GM19324 (cell line): ENCODE data around the gene CHERP.

Experiments used
- ATAC-seq: cut with Tn5 transposase; IDR thresholded peaks from one replicate; pipeline ENCODE4 v1.9.1; 2021; ENCODE audit warnings: mild to moderate bottlenecking, moderate library complexity; ENCODE audit not compliant: unreplicated experiment, low FRiP score

Gene CHERP, protein sequence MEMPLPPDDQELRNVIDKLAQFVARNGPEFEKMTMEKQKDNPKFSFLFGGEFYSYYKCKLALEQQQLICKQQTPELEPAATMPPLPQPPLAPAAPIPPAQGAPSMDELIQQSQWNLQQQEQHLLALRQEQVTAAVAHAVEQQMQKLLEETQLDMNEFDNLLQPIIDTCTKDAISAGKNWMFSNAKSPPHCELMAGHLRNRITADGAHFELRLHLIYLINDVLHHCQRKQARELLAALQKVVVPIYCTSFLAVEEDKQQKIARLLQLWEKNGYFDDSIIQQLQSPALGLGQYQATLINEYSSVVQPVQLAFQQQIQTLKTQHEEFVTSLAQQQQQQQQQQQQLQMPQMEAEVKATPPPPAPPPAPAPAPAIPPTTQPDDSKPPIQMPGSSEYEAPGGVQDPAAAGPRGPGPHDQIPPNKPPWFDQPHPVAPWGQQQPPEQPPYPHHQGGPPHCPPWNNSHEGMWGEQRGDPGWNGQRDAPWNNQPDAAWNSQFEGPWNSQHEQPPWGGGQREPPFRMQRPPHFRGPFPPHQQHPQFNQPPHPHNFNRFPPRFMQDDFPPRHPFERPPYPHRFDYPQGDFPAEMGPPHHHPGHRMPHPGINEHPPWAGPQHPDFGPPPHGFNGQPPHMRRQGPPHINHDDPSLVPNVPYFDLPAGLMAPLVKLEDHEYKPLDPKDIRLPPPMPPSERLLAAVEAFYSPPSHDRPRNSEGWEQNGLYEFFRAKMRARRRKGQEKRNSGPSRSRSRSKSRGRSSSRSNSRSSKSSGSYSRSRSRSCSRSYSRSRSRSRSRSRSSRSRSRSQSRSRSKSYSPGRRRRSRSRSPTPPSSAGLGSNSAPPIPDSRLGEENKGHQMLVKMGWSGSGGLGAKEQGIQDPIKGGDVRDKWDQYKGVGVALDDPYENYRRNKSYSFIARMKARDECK

DNA sequence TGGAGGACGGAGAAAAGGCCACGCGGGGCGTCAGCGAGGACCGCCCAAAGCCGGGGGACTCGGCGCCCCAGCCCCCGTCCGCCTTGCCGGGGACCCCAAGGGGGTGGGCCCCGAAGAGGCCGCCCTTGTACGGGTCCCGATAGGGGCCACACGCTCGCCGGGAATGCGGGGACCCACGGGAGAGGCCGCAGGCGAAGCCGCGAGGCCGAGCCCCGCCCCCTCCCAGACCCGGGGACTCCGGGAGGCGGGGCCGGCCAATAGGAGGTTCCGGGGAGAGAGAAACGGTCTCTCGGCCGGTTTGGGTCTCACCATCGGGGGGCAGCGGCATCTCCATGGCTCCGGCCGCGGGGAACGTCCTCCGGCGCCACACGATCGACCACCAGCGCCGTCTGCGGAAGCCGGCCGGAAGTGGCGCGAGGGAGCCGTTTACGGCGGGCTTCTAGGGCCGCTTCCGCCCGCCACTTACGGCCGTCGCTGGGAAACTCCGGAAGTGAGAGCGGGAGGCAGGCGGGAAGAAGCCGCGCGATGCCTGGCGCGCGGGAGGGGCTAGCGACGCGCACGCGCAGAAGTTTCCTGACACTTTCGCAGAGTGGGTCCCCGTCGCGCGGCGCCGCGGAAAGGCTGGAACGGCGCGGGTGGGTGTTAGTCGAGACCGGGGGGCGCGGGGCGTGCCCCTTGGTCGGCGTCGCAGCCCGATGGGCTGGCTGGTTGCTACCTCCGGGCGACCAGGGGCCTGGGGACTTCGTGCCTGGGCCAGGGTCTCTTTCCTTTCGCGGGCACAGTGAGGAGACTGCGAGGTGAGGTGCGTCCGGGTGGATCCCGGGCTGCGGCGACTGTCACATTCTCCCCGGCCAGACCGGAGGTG is at the start of gene CHERP:
TSS of gene CHERP (minus strand) at position 393 of the 865 bp plus-strand sequence. CDS start at position 334, 59 bp downstream.
- ATAC-seq, result peak; percentile 89

DNA sequence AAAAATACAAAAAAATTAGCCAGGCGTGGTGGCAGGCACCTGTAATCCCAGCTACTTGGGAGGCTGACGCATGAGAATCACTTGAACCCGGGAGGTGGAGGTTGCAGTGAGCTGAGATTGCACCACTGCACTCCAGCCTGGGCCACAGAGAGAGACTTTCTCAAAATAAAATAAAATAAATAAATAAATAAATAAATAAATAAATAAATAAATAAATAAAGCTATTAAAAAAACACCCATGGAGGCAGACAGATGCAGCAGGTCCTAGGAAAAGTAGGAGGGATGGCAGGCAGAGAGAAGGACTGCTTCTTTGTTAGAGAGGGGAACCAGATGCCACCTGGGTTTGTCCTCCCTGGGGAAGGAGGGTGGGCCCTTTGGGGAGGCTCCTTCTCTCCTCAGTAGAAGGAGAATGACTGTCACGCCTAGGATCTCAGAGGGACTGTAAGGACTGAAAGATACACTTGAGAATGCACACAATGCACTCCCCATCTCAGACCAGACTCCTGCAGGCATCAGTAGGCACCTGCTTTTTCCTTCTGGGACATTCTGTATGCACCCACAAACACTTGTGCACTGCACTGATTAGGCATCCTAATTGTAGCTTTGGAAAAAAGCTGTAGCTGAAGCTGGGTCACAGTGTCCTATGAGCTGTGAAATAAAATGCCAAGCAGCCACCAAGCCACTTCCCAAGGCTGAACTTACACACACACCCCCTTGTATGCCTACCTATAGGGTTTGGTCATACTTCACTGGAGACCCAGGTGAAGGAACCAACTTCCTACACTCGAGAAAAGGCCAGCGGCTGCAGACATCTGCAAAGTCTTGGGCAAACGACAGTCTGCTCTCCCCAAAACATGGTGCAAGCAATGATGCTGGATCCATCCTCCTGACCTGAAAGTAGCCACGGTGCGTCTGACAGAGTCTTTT is 48.9 kb upstream of the CHERP start:
- no peak for ATAC-seq

DNA sequence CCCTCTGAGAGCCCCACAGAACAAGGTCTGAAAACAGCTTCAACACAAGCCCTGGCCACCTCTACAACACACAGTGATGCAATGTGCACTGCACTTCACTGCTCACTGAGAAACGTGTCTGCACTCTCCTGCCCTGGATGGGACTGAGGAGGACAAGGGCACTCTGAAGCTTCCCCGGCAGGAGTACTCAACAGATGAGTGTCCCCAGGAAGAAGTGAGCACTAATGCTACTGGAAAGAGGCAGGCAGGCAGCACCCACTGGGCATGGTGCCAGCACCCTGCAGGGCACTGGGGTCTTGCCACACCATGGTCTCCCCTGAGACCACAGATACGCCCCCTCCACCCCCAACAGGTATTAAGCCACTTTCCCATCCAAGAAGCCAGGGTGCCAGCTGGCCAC is 47.7 kb upstream of the CHERP start:
- no peak for ATAC-seq

DNA sequence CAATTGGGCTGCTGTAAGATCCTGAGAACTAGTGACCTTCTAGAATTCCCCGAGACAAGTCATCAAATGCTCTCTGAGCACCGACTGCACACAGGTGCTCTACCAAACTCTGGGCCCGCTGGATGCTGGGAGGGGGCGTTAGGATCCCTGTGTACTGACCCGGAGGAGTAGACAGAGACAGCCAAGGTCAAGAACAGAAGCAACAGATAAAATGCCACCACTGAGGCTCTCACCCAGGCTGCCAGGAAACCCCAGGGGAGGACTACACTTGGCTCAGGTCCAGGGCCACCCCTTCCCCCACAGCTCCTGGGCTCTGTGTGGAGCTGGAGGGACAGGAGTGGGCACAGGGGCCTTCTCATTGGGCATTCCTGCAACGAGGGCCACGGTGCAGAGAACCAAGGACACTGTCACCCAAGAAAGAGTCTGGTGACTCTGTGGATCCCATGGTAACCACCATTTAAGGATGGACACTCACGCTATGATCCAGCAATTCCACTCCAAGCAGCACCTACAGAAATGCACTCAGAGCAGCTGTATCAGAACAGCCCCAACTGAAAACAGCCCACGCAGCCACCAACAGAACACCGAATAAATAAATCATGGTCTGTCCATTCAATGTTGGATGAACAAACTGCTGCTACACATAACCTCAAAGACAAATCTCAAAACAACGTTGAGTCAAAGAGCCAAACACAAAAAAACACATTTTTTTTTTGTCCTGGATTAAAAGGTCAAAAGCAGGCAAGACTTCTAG is 46.8 kb upstream of the CHERP start:
- no peak for ATAC-seq

DNA sequence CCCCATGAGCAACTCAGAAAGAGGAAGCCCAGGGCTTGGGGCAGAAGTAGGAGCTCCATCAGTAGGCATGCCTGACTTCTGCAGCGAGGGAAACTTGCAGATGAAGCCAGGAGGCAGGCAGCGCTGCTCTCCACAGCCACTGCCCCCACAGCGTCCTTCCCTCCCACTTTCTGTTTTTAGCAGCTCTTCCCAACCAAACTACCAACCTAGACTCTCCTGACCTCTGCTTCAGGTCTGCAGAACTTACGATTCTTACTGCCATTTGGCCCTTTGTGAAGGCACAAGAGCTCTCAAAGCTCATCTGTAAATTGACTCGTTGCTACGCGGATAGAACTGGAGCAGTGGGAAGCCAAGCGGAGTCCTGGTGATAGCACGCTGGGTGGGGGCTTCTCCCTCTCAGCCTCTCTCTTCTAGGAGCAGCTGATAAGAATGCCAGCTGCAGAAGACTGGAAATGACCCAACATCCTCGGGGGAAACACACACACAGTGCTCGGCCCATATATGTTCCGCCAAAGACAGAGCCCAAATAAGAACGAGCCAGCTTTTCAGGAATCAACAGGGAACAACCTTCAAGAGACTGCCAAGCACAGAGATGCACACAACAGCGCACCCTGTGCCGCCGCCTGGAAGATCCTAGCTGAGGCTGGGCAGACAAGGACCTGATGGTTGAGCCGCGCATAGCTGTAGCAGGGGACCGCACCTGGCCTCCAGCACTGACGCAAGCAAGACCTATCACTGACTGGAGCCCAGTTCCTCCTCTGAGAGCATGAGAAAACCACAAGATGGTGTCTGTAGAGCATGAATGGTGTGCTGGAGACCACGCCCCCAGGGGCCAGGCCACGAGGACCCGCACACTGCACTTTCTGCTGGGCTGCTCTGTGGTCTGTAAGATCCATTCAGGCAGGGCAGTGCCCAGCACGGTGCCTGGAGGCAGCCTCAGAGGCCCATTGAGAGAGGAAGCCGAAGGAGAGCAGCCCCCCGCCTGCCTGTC is 45.9 kb upstream of the CHERP start:
- peak; percentile 31 for ATAC-seq

DNA sequence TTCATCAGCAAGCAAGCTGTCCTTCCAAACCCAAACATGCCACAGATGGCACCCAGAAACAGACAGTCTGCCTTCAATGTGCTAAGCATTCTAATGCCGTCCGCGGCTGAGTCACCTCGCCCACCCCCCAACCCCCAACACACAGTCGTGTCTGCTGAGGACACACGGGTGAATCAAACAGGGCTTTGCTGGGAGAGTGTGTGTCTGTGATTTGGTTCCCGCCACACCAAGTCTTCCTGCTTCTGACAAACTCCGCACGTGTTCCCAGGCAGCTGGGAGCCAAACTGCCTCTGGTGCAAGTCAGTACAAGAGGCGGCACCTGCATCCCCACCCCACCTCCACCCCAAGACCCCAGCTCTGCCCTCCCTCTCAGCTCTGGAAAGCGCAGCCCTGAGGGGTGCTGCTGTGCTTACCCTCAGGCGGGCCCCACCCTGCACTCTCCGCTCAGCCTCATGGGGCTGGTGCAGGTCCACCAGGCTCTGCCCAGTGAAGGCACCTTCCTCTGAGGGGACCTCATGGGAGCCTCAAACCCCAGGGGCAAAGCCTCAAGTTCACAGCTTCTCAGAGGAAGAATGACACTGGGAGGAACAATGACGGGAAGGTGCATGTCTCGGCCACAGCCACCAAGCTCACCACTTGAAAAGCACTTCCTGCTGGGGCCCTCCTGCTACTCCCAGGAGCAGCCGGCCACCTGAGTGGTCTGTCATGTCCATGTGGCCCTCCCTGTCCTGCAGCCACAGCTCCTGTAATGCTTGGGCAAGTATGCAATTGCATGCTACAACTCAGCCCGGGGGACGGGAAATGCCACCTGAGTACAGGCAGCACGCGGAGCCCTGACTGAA is 45.0 kb upstream of the CHERP start:
- ATAC-seq, result no peak

DNA sequence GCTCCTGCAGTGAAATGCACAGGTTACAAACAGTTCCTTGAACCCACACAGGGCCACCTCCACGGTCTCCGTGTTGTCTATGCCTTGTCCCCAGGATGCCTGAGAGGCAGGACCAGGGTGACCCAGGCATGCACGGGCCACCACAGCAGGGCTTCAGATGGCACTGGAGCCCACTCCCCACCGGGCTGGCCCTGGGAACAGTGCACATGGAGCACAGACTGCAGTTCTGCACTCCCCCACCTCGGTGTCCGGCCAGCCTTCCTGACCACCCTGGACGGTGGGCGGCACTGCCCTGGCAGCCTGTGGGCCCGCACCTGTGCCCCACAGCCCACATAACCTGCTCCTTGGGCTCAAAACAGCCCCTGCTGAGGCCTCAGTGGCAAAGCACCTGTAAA is 44.2 kb upstream of the CHERP start:
- no peak for ATAC-seq

DNA sequence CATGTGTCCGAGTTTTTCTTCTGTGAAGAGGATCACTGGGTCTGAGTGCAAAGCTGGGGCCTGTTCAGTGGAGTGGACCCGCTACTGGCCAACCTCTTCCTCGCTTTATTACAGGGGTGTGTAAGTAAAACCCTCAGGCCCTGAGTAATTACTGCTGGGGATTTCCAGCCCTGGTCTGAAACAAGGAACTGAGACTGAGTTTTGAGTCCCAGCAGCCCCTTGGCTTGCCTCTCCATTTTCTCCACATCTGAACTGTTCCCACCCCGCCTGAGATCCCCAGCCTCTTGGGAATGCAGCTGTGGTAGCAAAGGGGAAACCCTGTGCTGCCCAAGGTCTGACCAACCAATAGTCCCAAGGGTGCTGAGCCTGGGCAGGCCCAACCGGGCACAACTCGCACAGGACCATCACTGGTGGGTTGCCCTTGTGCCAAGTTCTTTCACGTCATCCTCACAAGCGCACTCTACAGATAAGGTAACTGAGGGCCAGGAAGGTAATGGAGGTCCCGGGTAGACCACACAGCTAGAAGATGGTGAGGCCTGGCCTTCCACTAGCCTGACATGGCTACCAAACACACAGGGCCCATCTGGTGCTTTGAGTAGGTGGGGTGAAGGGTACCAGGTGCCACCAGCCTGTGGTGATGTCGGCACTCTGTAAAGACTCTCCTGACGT is 43.7 kb upstream of the CHERP start:
- ATAC-seq, result peak; percentile 24

DNA sequence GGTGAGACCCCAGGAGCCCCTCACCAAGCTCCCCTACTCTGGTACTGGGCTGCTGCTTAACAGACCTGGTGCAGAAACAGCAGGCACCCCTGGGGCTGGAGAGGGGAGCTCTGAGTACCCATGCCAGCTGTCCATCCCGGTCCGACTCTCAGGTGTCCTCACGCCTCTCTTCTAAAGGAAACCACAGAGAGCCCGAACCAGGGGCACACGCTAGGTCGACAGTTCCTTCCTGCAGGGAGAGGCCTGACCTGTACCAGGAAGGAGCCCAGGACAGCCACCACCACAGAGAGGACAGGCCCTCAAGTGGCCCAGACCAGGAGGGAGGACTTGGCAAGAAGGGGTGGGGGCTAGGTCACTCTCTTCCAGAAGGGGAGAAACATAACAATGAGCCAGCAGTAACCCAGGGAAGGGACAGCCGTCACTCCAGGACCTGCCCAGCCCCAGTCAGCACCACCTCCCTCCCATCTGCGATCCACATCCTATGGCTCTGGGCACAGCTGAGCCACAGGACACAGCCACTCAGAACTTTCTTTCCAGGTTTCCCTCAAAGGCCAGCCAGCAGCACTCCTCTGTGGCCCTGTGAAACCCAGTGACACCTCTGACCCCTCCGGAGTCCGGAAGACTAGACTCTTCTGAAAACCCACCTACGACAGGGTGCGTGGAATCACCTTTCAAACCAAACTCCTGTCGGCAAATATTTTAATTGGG is 43.0 kb upstream of the CHERP start:
- ATAC-seq, result no peak

DNA sequence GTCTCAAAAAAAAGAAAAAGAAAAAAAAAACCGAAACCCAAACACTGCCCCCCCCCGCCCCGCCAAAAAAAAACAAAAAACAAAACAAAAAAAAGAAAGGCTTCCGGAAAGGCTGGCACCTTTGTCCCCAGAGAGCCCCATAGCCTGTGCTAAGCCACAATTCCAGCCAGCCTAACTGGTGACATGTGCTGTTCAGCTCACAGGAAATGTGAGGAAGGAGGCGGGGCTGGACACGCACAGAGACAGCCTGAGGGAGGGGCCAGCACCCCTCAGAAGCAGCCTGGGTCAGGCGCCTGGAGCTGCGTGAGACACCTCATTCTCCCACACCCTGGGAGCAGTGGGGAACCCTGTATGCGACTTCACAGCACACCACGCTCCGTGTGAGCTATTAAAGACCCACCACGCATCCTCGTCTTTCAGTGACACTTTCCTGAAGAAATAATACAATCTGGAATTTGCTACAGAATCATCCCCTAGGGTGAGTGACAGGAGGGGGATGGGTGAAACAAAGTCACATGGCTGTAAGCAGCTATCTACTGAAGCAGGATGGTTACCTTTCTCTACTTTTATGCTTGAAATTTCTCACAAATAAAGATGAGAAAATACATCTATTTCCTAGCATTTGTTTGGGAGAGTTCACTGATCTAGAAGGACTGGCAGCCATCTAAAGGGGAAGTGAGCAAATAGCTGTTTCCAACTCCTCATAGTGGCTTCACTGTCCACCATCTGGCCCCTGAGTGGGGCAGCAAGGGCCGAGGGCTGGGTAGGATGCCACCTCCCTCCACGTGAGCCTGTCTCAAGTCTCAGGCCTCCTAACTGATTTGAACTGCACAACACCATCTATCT is 42.2 kb upstream of the CHERP start:
- peak; percentile 67 for ATAC-seq

DNA sequence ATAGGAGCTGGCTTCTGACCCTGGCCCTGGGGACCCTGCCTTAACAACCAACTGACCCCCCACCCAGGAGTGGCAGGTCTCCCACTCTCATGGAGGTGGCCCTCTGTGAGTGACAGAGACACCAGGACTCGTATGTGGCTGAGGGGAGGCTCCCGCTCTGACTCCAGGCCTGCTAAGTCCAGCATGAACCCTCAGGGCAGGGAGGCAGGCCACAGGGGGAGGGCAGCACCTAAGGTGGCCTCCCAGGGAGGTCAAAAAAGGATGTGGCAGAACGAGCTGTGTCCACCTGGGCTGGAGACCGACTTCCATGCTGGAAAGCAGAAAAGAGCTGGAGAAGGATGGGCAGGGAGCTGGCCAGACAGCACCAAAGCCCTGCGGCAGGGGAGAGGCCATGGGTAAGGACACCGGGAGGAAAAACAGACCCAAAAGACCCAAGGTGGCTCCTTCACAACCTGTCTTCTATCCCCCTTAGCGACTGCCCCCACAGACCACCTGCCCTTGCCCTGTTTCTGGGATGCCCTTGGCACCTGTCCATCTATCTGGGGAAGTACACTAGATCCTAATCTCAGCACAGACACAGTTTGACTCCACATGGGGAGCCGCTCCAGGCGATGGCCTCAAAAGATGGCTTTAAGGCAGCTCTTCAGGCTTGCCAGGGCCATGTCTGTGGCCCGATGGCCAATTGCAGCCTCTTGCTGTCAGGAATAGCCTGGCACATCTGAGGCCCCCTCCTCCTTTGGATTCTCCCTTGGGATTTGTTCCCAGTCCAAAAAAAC is 40.4 kb upstream of the CHERP start:
- no peak for ATAC-seq

DNA sequence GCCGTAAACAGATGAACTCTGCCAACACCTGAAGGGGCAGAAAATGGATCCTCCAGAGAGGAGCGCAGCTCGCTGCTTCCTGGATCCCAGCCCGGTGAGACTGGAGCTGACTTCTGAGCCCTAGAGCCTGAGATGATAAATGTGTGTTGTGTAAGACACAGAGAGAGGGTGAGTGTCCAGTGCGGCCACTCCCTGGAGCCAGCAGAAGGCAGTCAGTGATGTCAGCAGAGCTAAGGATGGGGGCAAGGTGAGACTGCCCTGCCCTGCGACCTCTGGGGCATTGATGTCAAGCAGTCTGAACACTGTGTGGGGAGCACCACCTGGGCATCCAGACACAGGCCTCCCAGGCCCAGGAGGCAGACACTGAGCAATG is 39.7 kb upstream of the CHERP start:
- ATAC-seq, result no peak

DNA sequence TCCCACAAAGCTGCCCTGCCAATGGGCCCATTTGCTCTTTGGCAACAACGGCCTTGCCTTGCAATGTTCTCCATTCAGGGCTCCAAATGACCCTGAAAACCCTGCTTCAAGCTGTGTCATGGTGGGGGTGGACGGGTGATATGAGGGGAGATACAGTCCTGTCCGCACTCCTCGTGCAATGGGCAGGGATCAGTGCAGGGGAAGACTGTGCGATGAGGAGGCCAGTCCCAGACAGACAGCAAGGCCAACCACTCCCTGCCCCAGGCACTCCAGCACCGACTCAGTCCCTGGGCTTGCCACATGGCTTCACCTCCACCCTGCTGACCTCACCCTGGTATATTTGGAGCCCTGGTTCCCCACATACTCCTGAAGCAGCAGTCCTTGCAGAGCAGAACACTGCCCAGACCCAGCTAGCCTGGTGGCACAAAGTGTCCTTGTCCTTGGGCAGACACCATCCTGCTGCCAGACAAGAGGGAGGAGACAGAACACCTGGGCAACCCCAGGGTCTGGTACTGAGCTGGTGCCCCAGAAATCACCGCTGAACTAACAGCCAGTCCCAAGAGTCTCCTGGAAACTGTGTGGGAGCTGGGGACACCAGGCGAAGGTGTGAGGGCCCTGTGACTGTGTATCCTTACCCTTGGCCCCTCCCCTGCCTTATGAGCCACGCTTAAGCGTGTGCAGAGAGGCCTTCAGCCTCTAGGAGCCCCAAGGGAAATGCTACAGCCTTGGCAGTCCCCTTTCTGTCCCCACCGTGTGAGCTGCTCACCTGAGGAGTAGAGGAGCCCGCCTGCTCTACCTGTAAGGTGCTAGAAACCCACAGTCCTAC is 39.1 kb upstream of the CHERP start:
- ATAC-seq, result no peak
